ENCODE measurements around the gene PLAC1. TPM values are rescaled to one million over a fixed set of nuclear protein-coding genes. Genes with fewer than 3 reads are reported as not detected.

Gene PLAC1
- total and polyA plus RNA-seq, 2 of the 4 experiments (the other 2 are of a cell fraction): 0.36 to 0.74 TPM

DNA sequence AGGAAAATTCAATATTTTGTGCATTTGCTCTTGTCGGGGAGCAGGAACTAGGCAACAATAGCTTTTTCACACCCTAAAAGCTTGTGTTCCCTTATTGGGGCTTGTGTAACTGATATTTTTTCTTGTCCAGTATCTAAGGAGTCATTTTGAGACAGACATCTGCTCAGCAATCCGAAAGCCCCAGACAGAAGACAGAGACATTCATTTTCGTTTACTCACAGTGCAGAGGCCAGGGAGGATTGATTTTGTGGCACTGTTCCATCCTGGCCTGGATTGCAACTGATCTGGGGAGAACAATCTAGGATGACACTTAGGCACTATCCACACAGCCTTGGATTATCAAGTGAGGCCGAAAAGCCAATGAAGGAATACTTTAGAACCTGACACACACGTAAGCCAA, 27.4 kb upstream of the PLAC1 start:
- no TSS peak for BruUV-seq (replicated peaks)
- no peak overlapping the region for H3K56ac ChIP-seq (ENCODE audit: extremely low read depth, insufficient read depth, low read length)
- H2BK20ac ChIP-seq (ENCODE audit: low read depth, low read length): no peak overlapping the region
- H2AK5ac ChIP-seq (ENCODE audit: low read depth, low read length): no peak overlapping the region
- in situ Hi-C loops (cut with MboI; ENCODE audit: low sequenced_read_pairs): no loop called here
- intact Hi-C loops (cut with micrococcal nuclease): no loop called here
- H3K79me1 ChIP-seq (ENCODE audit: low read depth in 1 of 2, low read length in 2 of 2): no peaks in the 10 kb centered on the region
- no peak overlapping the region for H2AK9ac ChIP-seq (replicated peaks; ENCODE audit: low read depth, low read length, poor library complexity)
- TF ChIP-seq RAD21 (IDR thresholded peaks at IDR 0.05; ENCODE audit: low read length): no peak
- no peak for TF ChIP-seq FOS (IDR thresholded peaks at IDR 0.05; ENCODE audit: low read depth, low read length)
- TF ChIP-seq USF2 (IDR thresholded peaks at IDR 0.05; ENCODE audit: low read depth, low read length): no peak
- no peak overlapping the region for H2BK120ac ChIP-seq (ENCODE audit: low read depth, low read length)
- no peak overlapping the region for H4K8ac ChIP-seq (ENCODE audit: low read depth in 2 of 2, low read length in 2 of 2)
- H3K4ac ChIP-seq (ENCODE audit: low read depth, low read length): no peak overlapping the region
- H3K4me2 ChIP-seq (ENCODE audit: low read depth, low read length): no peak overlapping the region
- H2BK5ac ChIP-seq (ENCODE audit: low read depth, low read length, poor library complexity, severe bottlenecking): no peak overlapping the region
- no peaks in the 10 kb centered on the region for H3K36me3 ChIP-seq (ENCODE audit: control insufficient read depth, insufficient read depth, low read length)
- H3K27me3 ChIP-seq (ENCODE audit: control insufficient read depth, insufficient read depth, low read length): no peaks in the 10 kb centered on the region
- dilution Hi-C loops (cut with HindIII; ENCODE audit: low sequenced_read_pairs, unreplicated experiment): no loop called here
- ChIA-PET CTCF (no interaction called here), POLR2A (ENCODE audit: unreplicated experiment) (no interaction called here)
- no peak overlapping the region for H3K4me3 ChIP-seq (ENCODE audit: insufficient read depth, low read depth, low read length)
- H2AFZ ChIP-seq (replicated peaks; ENCODE audit: low read length, poor library complexity): no peak overlapping the region
- H4K91ac ChIP-seq (ENCODE audit: insufficient read depth, low read depth, low read length): no peak overlapping the region
- no peak overlapping the region for H3K9ac ChIP-seq (ENCODE audit: low read depth, low read length)
- no peak overlapping the region for H3K14ac ChIP-seq (replicated peaks; ENCODE audit: low read depth, low read length)
- no peak overlapping the region for H4K5ac ChIP-seq (ENCODE audit: low read depth, low read length)
- H3K27ac ChIP-seq (ENCODE audit: insufficient read depth, low read length): no peak overlapping the region
- no CpG with 5 or more reads among the region's 5 CpGs for WGBS, 2 experiments (ENCODE audit: extremely low coverage in 2 of 2, insufficient read length in 1 of 2)
- no peaks in the 10 kb centered on the region for H3K9me1 ChIP-seq (ENCODE audit: insufficient read depth, low read length)
- H4K20me1 ChIP-seq (ENCODE audit: insufficient read depth, low read length): no peaks in the 10 kb centered on the region
- H3K23ac ChIP-seq (ENCODE audit: low read depth, low read length): no peak overlapping the region
- no peak overlapping the region for H2BK15ac ChIP-seq (ENCODE audit: low read depth, low read length)
- no peaks in the 10 kb centered on the region for H3K9me3 ChIP-seq (ENCODE audit: control insufficient read depth, insufficient read depth, low read length)
- no peaks in the 10 kb centered on the region; the same call in 1 of the 2 replicates for H3K4me1 ChIP-seq (ENCODE audit: control insufficient read depth, insufficient read depth, low read length)
- no peak overlapping the region for H3K18ac ChIP-seq (ENCODE audit: low read depth, low read length)
- DNase-seq (peak; percentile 55), ATAC-seq (ENCODE audit: low read depth) (no peak)

Measured in IMR-90 (cell line).